ENCODE measurements around the gene CCDC40. TPM values are rescaled to one million over a fixed set of nuclear protein-coding genes. Genes with fewer than 3 reads are reported as not detected.

CCDC40 gene
- total RNA-seq, 2 donors from 2014 or later = 11.8 to 19.7 TPM

- no peaks in the 10 kb centered on the region for H3K4me1 ChIP-seq (replicated peaks)
- H3K27ac ChIP-seq = no peak overlapping the region
- no peaks in the 10 kb centered on the region for H3K36me3 ChIP-seq
- no peaks in the 10 kb centered on the region for H3K9me3 ChIP-seq
- intact Hi-C loops (cut with DNase I) = loop anchor here (10.0 kb wide), 2 partner anchors 224 to 254 kb away; partner anchors contain the start of genes SGSH and SLC26A11
- H3K4me3 ChIP-seq = no peak overlapping the region
- no peaks in the 10 kb centered on the region for H3K27me3 ChIP-seq (replicated peaks; ENCODE audit: insufficient read depth)
- TF ChIP-seq POLR2AphosphoS5 (IDR thresholded peaks at IDR 0.05) = no peak
- TF ChIP-seq, protein P1, sequence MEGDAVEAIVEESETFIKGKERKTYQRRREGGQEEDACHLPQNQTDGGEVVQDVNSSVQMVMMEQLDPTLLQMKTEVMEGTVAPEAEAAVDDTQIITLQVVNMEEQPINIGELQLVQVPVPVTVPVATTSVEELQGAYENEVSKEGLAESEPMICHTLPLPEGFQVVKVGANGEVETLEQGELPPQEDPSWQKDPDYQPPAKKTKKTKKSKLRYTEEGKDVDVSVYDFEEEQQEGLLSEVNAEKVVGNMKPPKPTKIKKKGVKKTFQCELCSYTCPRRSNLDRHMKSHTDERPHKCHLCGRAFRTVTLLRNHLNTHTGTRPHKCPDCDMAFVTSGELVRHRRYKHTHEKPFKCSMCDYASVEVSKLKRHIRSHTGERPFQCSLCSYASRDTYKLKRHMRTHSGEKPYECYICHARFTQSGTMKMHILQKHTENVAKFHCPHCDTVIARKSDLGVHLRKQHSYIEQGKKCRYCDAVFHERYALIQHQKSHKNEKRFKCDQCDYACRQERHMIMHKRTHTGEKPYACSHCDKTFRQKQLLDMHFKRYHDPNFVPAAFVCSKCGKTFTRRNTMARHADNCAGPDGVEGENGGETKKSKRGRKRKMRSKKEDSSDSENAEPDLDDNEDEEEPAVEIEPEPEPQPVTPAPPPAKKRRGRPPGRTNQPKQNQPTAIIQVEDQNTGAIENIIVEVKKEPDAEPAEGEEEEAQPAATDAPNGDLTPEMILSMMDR (IDR thresholded peaks at IDR 0.05) = no peak
- no peak for TF ChIP-seq POLR2A (IDR thresholded peaks at IDR 0.05)
- 90% methylated on average over 28 of the region's 29 CpGs for WGBS
- no peak for DNase-seq (ENCODE audit: low spot score)
Measured at GRCh38 chr17:80000981-80001775, 35.3 kb upstream of the CCDC40 start.

DNA sequence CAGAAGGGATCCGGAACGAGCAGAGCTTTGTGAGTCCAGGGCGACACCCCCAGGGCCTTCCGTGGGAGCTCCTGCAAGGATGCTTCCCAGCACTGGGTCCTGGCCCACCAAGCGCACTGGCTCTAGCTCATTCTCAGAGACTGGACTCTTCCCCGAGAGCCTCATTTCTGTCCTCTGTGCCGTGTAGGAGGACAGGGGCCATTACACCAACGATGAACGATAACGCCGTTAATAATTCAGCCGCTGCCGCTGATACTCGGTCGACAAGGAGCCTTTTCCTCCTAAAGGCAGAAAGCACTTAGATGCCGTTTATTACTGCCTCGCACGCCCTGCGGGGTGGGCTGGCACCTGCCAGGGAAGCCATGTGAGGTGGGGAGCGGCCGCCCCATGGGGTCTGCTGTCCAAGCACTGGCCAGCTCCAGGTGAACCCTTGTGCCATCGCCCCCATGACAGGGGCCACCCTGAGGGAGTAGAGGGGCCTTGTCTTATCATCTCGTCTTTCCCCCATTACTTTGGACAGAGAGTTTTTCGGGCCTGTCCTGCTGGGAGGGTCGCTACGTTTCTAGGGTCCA is 34.3 kb upstream of the CCDC40 start:
- intact Hi-C loops (cut with DNase I) = loop anchor here (10.0 kb wide), 2 partner anchors 223 to 253 kb away; partner anchors contain the start of genes SGSH and SLC26A11
- no peaks in the 10 kb centered on the region for H3K36me3 ChIP-seq
- no peaks in the 10 kb centered on the region for H3K9me3 ChIP-seq
- no peak overlapping the region for H3K4me3 ChIP-seq
- no peak overlapping the region for H3K27ac ChIP-seq
- H3K27me3 ChIP-seq (replicated peaks; ENCODE audit: insufficient read depth) = no peaks in the 10 kb centered on the region
- no peaks in the 10 kb centered on the region for H3K4me1 ChIP-seq (replicated peaks)
- no peak for DNase-seq (ENCODE audit: low spot score)
- TF ChIP-seq, protein P1 (IDR thresholded peaks at IDR 0.05) = no peak
- TF ChIP-seq POLR2AphosphoS5 (IDR thresholded peaks at IDR 0.05) (no peak), POLR2A (IDR thresholded peaks at IDR 0.05) (no peak)
- WGBS = 92% methylated on average over 26 of the region's 26 CpGs

DNA sequence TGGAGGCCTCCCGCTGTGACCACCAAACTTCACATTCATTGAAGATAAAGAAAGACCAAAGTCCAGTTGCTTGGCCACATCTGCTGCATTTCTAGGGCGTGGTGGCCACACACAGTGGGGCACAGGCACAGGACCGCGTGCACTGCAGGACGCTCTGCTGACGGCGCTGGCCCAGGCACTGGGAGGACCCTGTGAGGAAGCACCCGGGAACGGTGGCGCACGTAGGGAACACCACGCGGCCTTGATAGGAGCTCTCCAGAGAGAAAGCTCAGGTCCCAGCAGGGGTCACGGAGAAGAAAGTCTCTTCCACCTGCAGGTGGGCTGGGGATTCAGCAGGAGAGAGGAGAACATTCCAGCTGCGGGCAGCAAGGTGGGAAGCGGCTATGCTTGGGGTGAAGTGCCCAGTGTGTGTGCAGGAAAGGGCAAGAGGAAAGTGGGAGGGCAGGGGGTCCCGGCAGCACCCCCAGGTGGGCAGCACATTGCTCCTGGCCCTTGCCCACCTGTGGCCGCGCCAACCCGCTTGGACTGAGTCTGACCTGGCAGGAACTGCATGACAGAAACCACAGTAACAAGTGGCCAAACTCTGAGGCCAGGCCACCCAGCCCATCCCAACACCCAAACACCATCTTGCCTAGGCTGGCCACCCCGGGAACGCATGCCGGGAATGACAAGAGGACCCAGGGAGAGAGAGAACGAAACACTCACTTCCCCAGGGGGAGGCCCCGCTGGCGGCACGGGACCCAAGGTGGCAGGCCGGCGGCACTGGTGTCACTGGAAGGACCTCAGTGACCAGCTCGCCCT is 33.6 kb upstream of the CCDC40 start:
- Histone ChIP-seq H3K4me3 (no peak overlapping the region), H3K4me1 (replicated peaks) (no peaks in the 10 kb centered on the region), H3K27me3 (replicated peaks; ENCODE audit: insufficient read depth) (no peaks in the 10 kb centered on the region), H3K36me3 (no peaks in the 10 kb centered on the region), H3K9me3 (no peaks in the 10 kb centered on the region), H3K27ac (no peak overlapping the region)
- no peak for TF ChIP-seq POLR2AphosphoS5 (IDR thresholded peaks at IDR 0.05)
- no peak for TF ChIP-seq POLR2A (IDR thresholded peaks at IDR 0.05)
- TF ChIP-seq, protein P1 (IDR thresholded peaks at IDR 0.05) = no peak
- intact Hi-C loops (cut with DNase I) = loop anchor here (10.0 kb wide), 2 partner anchors 222 to 252 kb away; partner anchors contain the start of genes SGSH and SLC26A11
- DNase-seq (ENCODE audit: low spot score) = no peak
- 94% methylated on average over 30 of the region's 30 CpGs for WGBS

DNA sequence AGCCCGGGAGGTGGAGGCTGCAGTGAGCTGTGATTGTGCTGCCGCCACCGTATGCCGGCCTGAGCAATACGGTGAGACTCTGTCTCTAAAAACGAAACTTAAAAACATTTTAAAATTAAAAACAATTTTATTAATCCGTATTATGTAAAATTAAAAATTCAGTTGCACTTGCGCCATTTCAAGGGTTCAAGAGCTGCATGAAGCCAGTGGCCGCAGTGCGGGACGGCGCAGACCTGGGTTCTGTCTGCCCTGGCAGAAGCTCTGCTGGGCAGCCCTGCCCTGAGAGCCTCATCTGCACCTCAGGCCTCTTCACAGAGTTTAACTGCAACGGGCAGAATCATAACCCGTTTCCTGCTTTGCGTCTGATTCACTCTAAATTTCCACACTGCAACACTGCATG is 32.5 kb upstream of the CCDC40 start:
- WGBS = 98% methylated on average over 15 of the region's 15 CpGs
- Histone ChIP-seq H3K36me3 (no peaks in the 10 kb centered on the region), H3K27me3 (replicated peaks; ENCODE audit: insufficient read depth) (no peaks in the 10 kb centered on the region), H3K9me3 (no peaks in the 10 kb centered on the region), H3K4me3 (no peak overlapping the region), H3K27ac (no peak overlapping the region), H3K4me1 (replicated peaks) (peaks cover 5% of the 10 kb centered on the region)
- intact Hi-C loops (cut with DNase I) = loop anchor here (10.0 kb wide), 2 partner anchors 221 to 251 kb away; partner anchors contain the start of genes SGSH and SLC26A11
- no peak for TF ChIP-seq POLR2AphosphoS5 (IDR thresholded peaks at IDR 0.05)
- TF ChIP-seq POLR2A (IDR thresholded peaks at IDR 0.05) = no peak
- no peak for DNase-seq (ENCODE audit: low spot score)
